ENCODE data around the gene LBP. TPM values are rescaled to one million over a fixed set of nuclear protein-coding genes. Genes with fewer than 3 reads are reported as not detected.
A peak's percentile ranks its signal among the peaks of the same experiment; 100 is the strongest.

The LBP gene
- total and polyA plus RNA-seq, 2 experiments from 2014 or later, result 0.10 to 0.19 TPM

- no peak overlapping the region for H3K4me2 ChIP-seq
- DNase-seq (ENCODE audit: low spot score) (no peak), ATAC-seq (no peak)
- no peak overlapping the region for H3K4me3 Mint-ChIP-seq
- no peaks in the 10 kb centered on the region for H3K9me3 Mint-ChIP-seq
- no peaks in the 10 kb centered on the region for H3K27me3 ChIP-seq (ENCODE audit: insufficient read depth)
- H3K9me2 ChIP-seq (ENCODE audit: insufficient read depth), result no peaks in the 10 kb centered on the region
- H4K20me1 ChIP-seq (replicated peaks; ENCODE audit: insufficient read depth), result no peaks in the 10 kb centered on the region
- H2AFZ ChIP-seq, result peak overlapping the region; percentile 79; the same call in 1 of the 2 replicates
- H3K27me3 Mint-ChIP-seq (ENCODE audit: insufficient read depth, low read depth, poor library complexity), result peaks cover 4% of the 10 kb centered on the region
- H3K79me2 ChIP-seq (replicated peaks; ENCODE audit: insufficient read depth), result no peaks in the 10 kb centered on the region
- H3K27ac Mint-ChIP-seq, result no peak overlapping the region
- H3K36me3 ChIP-seq (ENCODE audit: insufficient read depth), result no peaks in the 10 kb centered on the region
- H3F3A ChIP-seq (replicated peaks; ENCODE audit: low read depth), result no peaks in the 10 kb centered on the region
- peaks cover 12% of the 10 kb centered on the region for H3K4me1 Mint-ChIP-seq
- H3K36me3 Mint-ChIP-seq (ENCODE audit: low read depth), result no peaks in the 10 kb centered on the region
- TF ChIP-seq STAT1 (IDR thresholded peaks at IDR 0.05; ENCODE audit: unreplicated experiment), result no peak
- no peak for TF ChIP-seq JUNB (IDR thresholded peaks at IDR 0.05; ENCODE audit: unreplicated experiment)
- no peak for TF ChIP-seq EZH2 (IDR thresholded peaks at IDR 0.05; ENCODE audit: low read depth, unreplicated experiment)
- TF ChIP-seq ZNF114 (CRISPR knock-in tag; IDR thresholded peaks at IDR 0.05), result no peak
- TF ChIP-seq ZNF462 (CRISPR knock-in tag; IDR thresholded peaks at IDR 0.05), result no peak
- no peak for TF ChIP-seq NANOG (IDR thresholded peaks at IDR 0.05; ENCODE audit: borderline replicate concordance)
- no peak for TF ChIP-seq ZNF331 (CRISPR knock-in tag; IDR thresholded peaks at IDR 0.05; ENCODE audit: low read depth)
- TF ChIP-seq REST (IDR thresholded peaks at IDR 0.05; ENCODE audit: unreplicated experiment), result no peak
- TF ChIP-seq CTCF (conservative IDR thresholded peaks at IDR 0.05; ENCODE audit: low read depth in 2 of 2), result no peak
- no peak for TF ChIP-seq EZH2phosphoT487 (IDR thresholded peaks at IDR 0.05; ENCODE audit: unreplicated experiment)
- no peak for TF ChIP-seq ETS1 (IDR thresholded peaks at IDR 0.05)
- TF ChIP-seq POLR2AphosphoS5 (IDR thresholded peaks at IDR 0.05; ENCODE audit: low read depth), result no peak
- no peak for TF ChIP-seq CREB1 (CRISPR knock-in tag; IDR thresholded peaks at IDR 0.05; ENCODE audit: low read depth)
- H3K27ac ChIP-seq (ENCODE audit: low read depth), result no peak overlapping the region
- H3K4me1 ChIP-seq (ENCODE audit: insufficient read depth), result no peaks in the 10 kb centered on the region
- no peak overlapping the region for H3K4me3 ChIP-seq
Observed at GRCh38 chr20:38300438-38300837, 45.8 kb upstream of the LBP start.

Data from GM23338 (cell line).